GM12878 (cell line): Measurements from ENCODE around the gene LRFN2. TPM values are rescaled to one million over a fixed set of nuclear protein-coding genes. Genes with fewer than 3 reads are reported as not detected.

Experiments used
- ATAC-seq: fragments of 200-7000 bp; cut with Tn5 transposase; 3 replicates; pipeline ENCODE4 v1.9.1; 2020; ENCODE audit warnings: mild to moderate bottlenecking, moderate library complexity
- BruUV-seq: library from RNA; stranded (reverse); fragments of 400-500 nt; replicated peaks from 2 replicates; lab custom pipeline; 2021; lab: Mats Ljungman, UMichigan
- CTCF ChIA-PET: fragments of 300-600 bp; sonication (Branson Sonifier 250); formaldehyde crosslinking; extraction: SDS; loops from one replicate; lab custom pipeline; 2021; ENCODE audit warnings: inconsistent platforms; lab: Yijun Ruan, JAX
- POLR2A ChIA-PET: fragments of 350-600 bp; formaldehyde crosslinking; extraction: SDS; loops from one replicate; lab custom pipeline; 2021; ENCODE audit warnings: inconsistent platforms; lab: Charles Lee
- RAD21 ChIA-PET: fragments of 300-600 bp; sonication (Branson Sonifier 250); formaldehyde crosslinking; loops from one replicate; lab custom pipeline; 2023; ENCODE audit warnings: antibody characterized with exemption; ENCODE audit not compliant: unreplicated experiment; lab: Charles Lee
- SMC1A ChIA-PET: fragments of 300-600 bp; sonication (Branson Sonifier 250); formaldehyde crosslinking; loops from one replicate; lab custom pipeline; 2023; ENCODE audit not compliant: unreplicated experiment, uncharacterized antibody; lab: Charles Lee
- DNase-seq: peaks from one replicate; pipeline ENCODE4 v3.0.0-alpha.2; 2011; ENCODE audit warnings: low read depth, low spot score
- FAIRE-seq: peaks from 3 replicates; lab custom pipeline; 2011; peaks lifted over from hg19 to GRCh38; lab: Jason Lieb, UNC
- H2AFZ ChIP-seq: 2 replicates; pipeline ENCODE4 v1.6.0; 2011; ENCODE audit warnings: low read depth, low read length, control low read depth; ENCODE audit not compliant: control insufficient read depth
- H3K27ac ChIP-seq: 2 replicates; pipeline ENCODE4 v1.5.1; 2011; ENCODE audit warnings: control low read depth; ENCODE audit not compliant: control insufficient read depth, insufficient read depth
- H3K27me3 ChIP-seq, 2 experiments: replicated peaks in 1 of 2; 2 replicates each; pipeline versions ENCODE4 v1.6.0 to v1.6.1; 2011; ENCODE audit warnings: low read length in 1 of 2; ENCODE audit not compliant: control insufficient read depth in 2 of 2, insufficient read depth in 2 of 2
- H3K36me3 ChIP-seq, 2 experiments: 2 replicates each; pipeline ENCODE4 v1.5.1; 2011; ENCODE audit warnings: low read length in 1 of 2; ENCODE audit not compliant: control insufficient read depth in 2 of 2, insufficient read depth in 2 of 2
- H3K4me1 ChIP-seq: 2 replicates; pipeline ENCODE4 v1.6.1; 2011; ENCODE audit warnings: mild to moderate bottlenecking, low read length, moderate library complexity, mixed read lengths; ENCODE audit not compliant: control insufficient read depth, insufficient read depth
- H3K4me2 ChIP-seq: 2 replicates; pipeline ENCODE4 v1.6.0; 2011; ENCODE audit warnings: control low read depth; ENCODE audit not compliant: control insufficient read depth, insufficient read depth
- H3K4me3 ChIP-seq: fragments of 200-600 bp; sonication (generic); 2 replicates; pipeline ENCODE4 v1.5.1; 2016
- H3K79me2 ChIP-seq: 2 replicates; pipeline ENCODE4 v1.6.0; 2011; ENCODE audit warnings: low read length; ENCODE audit not compliant: control insufficient read depth, insufficient read depth
- H3K9ac ChIP-seq: 2 replicates; pipeline ENCODE4 v1.8.0; 2011; ENCODE audit warnings: low read length, control low read depth, mixed read lengths; ENCODE audit not compliant: control insufficient read depth, insufficient read depth
- H3K9me3 ChIP-seq: replicated peaks from 3 replicates; pipeline ENCODE4 v1.5.1; 2011; ENCODE audit warnings: mild to moderate bottlenecking, low read length; ENCODE audit not compliant: control insufficient read depth, insufficient read depth
- H4K20me1 ChIP-seq: 2 replicates; pipeline ENCODE4 v1.6.0; 2011; ENCODE audit not compliant: control insufficient read depth, insufficient read depth
- CEBPB ChIP-seq, 2 experiments: fragments of 150-350 bp in 1 of 2; IDR thresholded peaks; 2 replicates each; pipeline ENCODE4 v1.6.1; 2012 to 2014; ENCODE audit warnings: low read depth in 2 of 2, low read length in 2 of 2, borderline replicate concordance in 1 of 2, inconsistent platforms in 1 of 2
- CHD2 ChIP-seq: IDR thresholded peaks from 2 replicates; pipeline ENCODE4 v1.6.1; 2011; ENCODE audit warnings: low read depth, low read length, improper control_type of control experiment, borderline replicate concordance
- EP300 ChIP-seq, 2 experiments: fragments of 150-350 bp in 1 of 2; IDR thresholded peaks; 2 replicates each; pipeline ENCODE4 v1.6.1; 2011 to 2012; ENCODE audit warnings: low read depth in 2 of 2, low read length in 2 of 2, borderline replicate concordance in 1 of 2, improper control_type of control experiment in 1 of 2, inconsistent platforms in 1 of 2; ENCODE audit not compliant: control insufficient read depth in 1 of 2
- ESRRA ChIP-seq: IDR thresholded peaks from 2 replicates; pipeline ENCODE4 v1.6.1; 2012; ENCODE audit warnings: mild to moderate bottlenecking, low read length, improper control_type of control experiment
- ETV6 ChIP-seq, 2 experiments: fragments of 450-650 bp in 1 of 2; IDR thresholded peaks in 1 of 2; conservative IDR thresholded peaks in 1 of 2; 2 replicates each; pipeline ENCODE4 v1.6.1; 2014; ENCODE audit warnings: antibody characterized with exemption in 1 of 2, borderline replicate concordance in 1 of 2, low read depth in 1 of 2, mild to moderate bottlenecking in 1 of 2, moderate library complexity in 1 of 2
- FOXK2 ChIP-seq: fragments of 450-650 bp; IDR thresholded peaks from 2 replicates; pipeline ENCODE4 v1.6.1; 2017; ENCODE audit warnings: mild to moderate bottlenecking, moderate library complexity
- FOXM1 ChIP-seq: IDR thresholded peaks from 2 replicates; pipeline ENCODE4 v1.6.1; 2012; ENCODE audit warnings: low read depth, mild to moderate bottlenecking, inconsistent platforms, low read length, moderate library complexity
- GABPA ChIP-seq: IDR thresholded peaks from 2 replicates; pipeline ENCODE4 v1.6.1; 2014; ENCODE audit warnings: antibody characterized with exemption, low read depth, mild to moderate bottlenecking, inconsistent platforms
- HDGF ChIP-seq: fragments of 450-650 bp; IDR thresholded peaks from 2 replicates; pipeline ENCODE4 v1.6.1; 2016; ENCODE audit warnings: antibody characterized with exemption
- MTA3 ChIP-seq: IDR thresholded peaks from 2 replicates; pipeline ENCODE4 v1.6.1; 2012; ENCODE audit warnings: low read length, inconsistent platforms, borderline replicate concordance
- MYC ChIP-seq: IDR thresholded peaks from 2 replicates; pipeline ENCODE4 v1.6.1; 2011; ENCODE audit warnings: mild to moderate bottlenecking, low read length, moderate library complexity, inconsistent platforms; ENCODE audit not compliant: insufficient read depth, insufficient replicate concordance, insufficient read length, severe bottlenecking
- PAX8 ChIP-seq: fragments of 450-650 bp; IDR thresholded peaks from 2 replicates; pipeline ENCODE4 v1.6.1; 2017; ENCODE audit warnings: mild to moderate bottlenecking, moderate library complexity
- RCOR1 ChIP-seq: conservative IDR thresholded peaks from 2 replicates; pipeline ENCODE4 v1.6.1; 2012; ENCODE audit warnings: low read depth, low read length, improper control_type of control experiment
- RELA ChIP-seq: fragments of 450-650 bp; IDR thresholded peaks from 2 replicates; pipeline ENCODE4 v1.8.0; 2014; ENCODE audit warnings: borderline replicate concordance; ENCODE audit not compliant: partially characterized antibody
- SREBF2 ChIP-seq: IDR thresholded peaks from 2 replicates; pipeline ENCODE4 v1.6.1; 2012; ENCODE audit warnings: mild to moderate bottlenecking, low read length
- TBL1XR1 ChIP-seq: IDR thresholded peaks from 2 replicates; pipeline ENCODE4 v1.6.1; 2012; ENCODE audit warnings: low read depth, low read length, improper control_type of control experiment
- TCF7 ChIP-seq: IDR thresholded peaks from 2 replicates; pipeline ENCODE4 v1.6.1; 2014; ENCODE audit warnings: antibody characterized with exemption, borderline replicate concordance
- ZBED1 ChIP-seq: IDR thresholded peaks from 2 replicates; pipeline ENCODE4 v1.6.1; 2016; ENCODE audit warnings: borderline replicate concordance
- WGBS: methylation state at CpG from one replicate; pipeline ENCODE4 v1.1.6; 2016; ENCODE audit warnings: low lambda C conversion rate; ENCODE audit not compliant: insufficient replicate concordance, insufficient coverage; ENCODE audit errors: missing lambda C conversion rate; 5-methylcytosine and 5-hydroxymethylcytosine counted together
- in situ Hi-C: fragments of 300-500 bp; cut with MboI; formaldehyde crosslinking; loops from 9 replicates; pipeline ENCODE4 v1.14.3; 2018; ENCODE audit warnings: mixed read lengths
- intact Hi-C: fragments of 100-400 bp; cut with micrococcal nuclease; formaldehyde crosslinking; loops from one replicate; pipeline ENCODE4 v1.14.2; 2022; ENCODE audit not compliant: unreplicated experiment
- polyA plus RNA-seq, 11 experiments: library from polyadenylated mRNA; depleted of rRNA in 4 of 11; unstranded in 6 of 11; stranded (reverse) in 5 of 11; fragments of >200 nt; fragmentation: Nextera tagmentation in 4 of 11; fragmentation: Illumina TruSeq in 1 of 11; extraction: Ambion mirVana in 4 of 11; extraction: Trizol in 1 of 11; gene quantifications; 1 replicate in 1 of 11; 2 replicates in 10 of 11; pipeline versions ENCODE4 v1.2.1 to v1.2.3, GENCODE V29; 2011 to 2016; ENCODE audit warnings: inconsistent platforms in 2 of 11, missing spikeins in 2 of 11, low read depth in 1 of 11
- total RNA-seq, 4 experiments: library from RNA; depleted of rRNA in 3 of 4; stranded (reverse); fragments of >200 nt in 3 of 4; fragmentation: Illumina TruSeq in 1 of 4; extraction: Trizol in 1 of 4; gene quantifications; 2 replicates each; pipeline versions ENCODE4 v1.2.1 to v1.2.3, GENCODE V29; 2013 to 2021
- TF ChIP-seq, protein P1 (sequence below): fragments of 450-650 bp; IDR thresholded peaks from 2 replicates; pipeline ENCODE4 v1.6.1; 2016; ENCODE audit warnings: mild to moderate bottlenecking, moderate library complexity, borderline replicate concordance

Gene LRFN2
- total and polyA plus RNA-seq, 10 of the 15 experiments (the other 5 are each of a cell fraction or from before 2014, with no cell fraction given), result not detected

DNA sequence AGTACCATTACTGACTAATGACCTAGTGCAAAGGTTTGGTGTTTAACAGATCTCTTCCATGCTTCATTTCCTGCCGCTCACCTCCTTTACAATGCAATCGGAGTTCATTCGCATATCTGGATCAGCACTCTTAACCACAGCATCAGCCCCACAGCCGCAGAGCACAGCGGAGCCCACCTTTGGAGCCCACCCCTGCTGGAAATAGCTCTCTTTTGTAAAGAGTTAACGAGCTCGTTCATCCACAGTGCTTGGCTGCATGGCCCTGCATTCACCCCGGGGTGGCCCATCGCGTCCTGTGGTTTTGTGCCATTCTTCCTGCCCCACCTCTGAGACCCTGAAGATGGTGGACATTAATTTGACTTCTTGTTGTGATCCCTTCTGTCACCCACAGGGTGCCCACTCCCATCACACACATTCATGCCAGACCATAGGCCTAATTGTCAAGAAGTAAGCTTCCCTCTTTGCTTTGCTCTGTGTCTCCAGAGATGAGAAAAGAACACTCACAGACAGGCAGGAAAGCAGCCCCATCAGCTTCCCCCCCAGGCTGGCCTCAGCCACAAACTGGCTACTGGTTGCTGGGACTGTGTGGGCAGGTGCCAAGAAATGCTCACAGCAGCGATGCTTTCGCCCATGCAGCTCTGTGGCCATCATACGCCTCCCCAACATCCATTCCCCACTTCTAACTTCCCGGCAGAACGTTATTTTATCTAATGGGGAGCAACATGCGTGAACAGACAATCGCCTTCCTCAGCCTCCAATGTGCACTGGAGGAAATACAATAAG, 167.0 kb downstream of the LRFN2 start (continued):
- TF ChIP-seq HDGF (no peak), CHD2 (no peak), TCF7 (no peak), EP300 (IDR thresholded peaks at IDR 0.05; ENCODE audit: borderline replicate concordance in 1 of 2, control insufficient read depth in 1 of 2, low read depth in 2 of 2, low read length in 2 of 2) (no peak)

DNA sequence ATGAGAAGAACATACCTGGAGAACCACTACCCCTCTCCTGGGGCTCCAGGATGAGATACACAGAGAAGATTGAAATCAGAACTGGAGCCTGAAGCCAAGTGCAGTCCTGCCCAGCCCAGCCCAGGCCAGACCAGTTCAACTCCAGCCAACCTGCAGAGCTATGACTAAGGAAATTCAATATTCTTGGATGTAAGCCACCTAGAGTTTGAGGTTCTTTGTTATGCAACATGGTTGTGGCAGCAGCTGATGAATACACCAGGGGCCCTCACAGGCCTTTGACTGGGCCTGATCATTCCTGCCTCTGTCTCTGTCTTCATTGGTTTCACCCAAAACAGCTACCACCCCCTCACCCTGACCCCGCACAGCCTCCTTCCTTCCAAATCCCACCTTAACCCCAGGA, 167.8 kb downstream of the LRFN2 start:
- no peaks in the 10 kb centered on the region for H3K4me1 ChIP-seq
- in situ Hi-C loops (no loop called here), intact Hi-C loops (no loop called here)
- H3K27me3 ChIP-seq, result peaks cover 0 to 3% of the 10 kb centered on the region in 2 experiments; a peak in 3 of 4 replicates
- no TSS peak for BruUV-seq
- no peaks in the 10 kb centered on the region for H3K36me3 ChIP-seq
- no peak overlapping the region for H2AFZ ChIP-seq
- FAIRE-seq (no peak), DNase-seq (no peak), ATAC-seq (no peak)
- no peak overlapping the region for H3K27ac ChIP-seq
- WGBS, result 31% methylated on average over 1 of the region's 1 CpG
- RAD21 ChIA-PET, result no interaction called here
- H3K79me2 ChIP-seq, result no peaks in the 10 kb centered on the region
- CTCF ChIA-PET, result no interaction called here
- no peak overlapping the region for H3K9ac ChIP-seq
- POLR2A ChIA-PET, result no interaction called here
- no peaks in the 10 kb centered on the region for H3K9me3 ChIP-seq
- no peaks in the 10 kb centered on the region; the same call in 1 of the 2 replicates for H4K20me1 ChIP-seq
- H3K4me3 ChIP-seq, result no peak overlapping the region
- H3K4me2 ChIP-seq, result no peak overlapping the region
- SMC1A ChIA-PET, result no interaction called here
- TF ChIP-seq GABPA (no peak), CEBPB (IDR thresholded peaks at IDR 0.05; ENCODE audit: borderline replicate concordance in 1 of 2, low read depth in 2 of 2, low read length in 2 of 2) (no peak), MTA3 (no peak), PAX8 (no peak), FOXM1 (no peak), ETV6 (conservative IDR thresholded peaks at IDR 0.05 in 1 of 2, IDR thresholded peaks at IDR 0.05 in 1 of 2; ENCODE audit: borderline replicate concordance in 1 of 2, low read depth in 1 of 2) (no peak), RCOR1 (no peak), SREBF2 (no peak), ESRRA (no peak), RELA (no peak), FOXK2 (no peak), TBL1XR1 (no peak), MYC (no peak), ZBED1 (no peak)
- TF ChIP-seq, protein P1, sequence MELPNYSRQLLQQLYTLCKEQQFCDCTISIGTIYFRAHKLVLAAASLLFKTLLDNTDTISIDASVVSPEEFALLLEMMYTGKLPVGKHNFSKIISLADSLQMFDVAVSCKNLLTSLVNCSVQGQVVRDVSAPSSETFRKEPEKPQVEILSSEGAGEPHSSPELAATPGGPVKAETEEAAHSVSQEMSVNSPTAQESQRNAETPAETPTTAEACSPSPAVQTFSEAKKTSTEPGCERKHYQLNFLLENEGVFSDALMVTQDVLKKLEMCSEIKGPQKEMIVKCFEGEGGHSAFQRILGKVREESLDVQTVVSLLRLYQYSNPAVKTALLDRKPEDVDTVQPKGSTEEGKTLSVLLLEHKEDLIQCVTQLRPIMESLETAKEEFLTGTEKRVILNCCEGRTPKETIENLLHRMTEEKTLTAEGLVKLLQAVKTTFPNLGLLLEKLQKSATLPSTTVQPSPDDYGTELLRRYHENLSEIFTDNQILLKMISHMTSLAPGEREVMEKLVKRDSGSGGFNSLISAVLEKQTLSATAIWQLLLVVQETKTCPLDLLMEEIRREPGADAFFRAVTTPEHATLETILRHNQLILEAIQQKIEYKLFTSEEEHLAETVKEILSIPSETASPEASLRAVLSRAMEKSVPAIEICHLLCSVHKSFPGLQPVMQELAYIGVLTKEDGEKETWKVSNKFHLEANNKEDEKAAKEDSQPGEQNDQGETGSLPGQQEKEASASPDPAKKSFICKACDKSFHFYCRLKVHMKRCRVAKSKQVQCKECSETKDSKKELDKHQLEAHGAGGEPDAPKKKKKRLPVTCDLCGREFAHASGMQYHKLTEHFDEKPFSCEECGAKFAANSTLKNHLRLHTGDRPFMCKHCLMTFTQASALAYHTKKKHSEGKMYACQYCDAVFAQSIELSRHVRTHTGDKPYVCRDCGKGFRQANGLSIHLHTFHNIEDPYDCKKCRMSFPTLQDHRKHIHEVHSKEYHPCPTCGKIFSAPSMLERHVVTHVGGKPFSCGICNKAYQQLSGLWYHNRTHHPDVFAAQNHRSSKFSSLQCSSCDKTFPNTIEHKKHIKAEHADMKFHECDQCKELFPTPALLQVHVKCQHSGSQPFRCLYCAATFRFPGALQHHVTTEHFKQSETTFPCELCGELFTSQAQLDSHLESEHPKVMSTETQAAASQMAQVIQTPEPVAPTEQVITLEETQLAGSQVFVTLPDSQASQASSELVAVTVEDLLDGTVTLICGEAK, result no peak
